ENCODE results near the gene KIF12.

Gene KIF12

GRCh38 chr9:114123031-114123977 is 24.2 kb upstream of the KIF12 start:
- no peak for DNase-seq

DNA sequence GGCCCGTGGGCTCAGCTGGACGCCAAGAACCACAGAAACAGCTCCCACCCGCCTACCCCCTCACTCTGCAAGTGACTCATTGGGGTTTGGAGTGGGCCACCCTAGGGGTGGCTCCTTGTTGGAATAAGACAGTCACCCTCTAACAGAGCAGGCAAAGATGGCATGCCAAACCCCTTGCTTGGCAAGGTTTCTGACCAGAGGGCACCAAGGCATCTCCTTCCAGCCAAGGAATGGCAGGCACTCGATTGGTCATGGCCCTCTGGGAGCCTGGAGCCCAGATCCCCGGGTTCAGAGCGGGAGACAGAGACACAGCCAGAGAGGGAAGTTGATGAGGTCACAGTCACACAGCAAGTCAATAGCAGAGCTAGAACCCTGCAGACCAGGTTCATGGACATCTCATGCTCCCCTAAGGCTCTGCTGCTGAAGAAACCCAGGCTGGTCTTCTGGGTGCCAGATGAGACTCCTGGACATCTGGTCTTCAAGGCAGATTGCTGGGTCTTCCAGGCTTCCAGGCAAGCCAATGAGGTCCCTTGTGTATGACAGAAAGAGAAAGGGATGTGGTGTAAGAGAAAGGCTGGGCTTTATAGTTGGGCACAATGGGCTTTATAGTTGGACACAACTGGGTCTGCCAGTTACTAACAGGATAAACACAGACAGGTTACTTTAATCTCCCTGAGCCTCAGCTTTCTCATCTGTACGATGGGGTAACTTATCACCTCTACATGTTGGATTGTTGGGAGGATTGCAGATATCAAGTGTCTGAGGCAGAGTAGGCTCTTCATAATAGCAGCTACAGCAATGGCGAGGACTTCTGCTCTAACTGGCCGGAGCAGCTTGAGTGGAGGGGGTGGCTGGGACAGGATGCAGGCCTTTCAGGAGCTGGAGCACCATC is 23.3 kb upstream of the KIF12 start:
- no peak for DNase-seq

DNA sequence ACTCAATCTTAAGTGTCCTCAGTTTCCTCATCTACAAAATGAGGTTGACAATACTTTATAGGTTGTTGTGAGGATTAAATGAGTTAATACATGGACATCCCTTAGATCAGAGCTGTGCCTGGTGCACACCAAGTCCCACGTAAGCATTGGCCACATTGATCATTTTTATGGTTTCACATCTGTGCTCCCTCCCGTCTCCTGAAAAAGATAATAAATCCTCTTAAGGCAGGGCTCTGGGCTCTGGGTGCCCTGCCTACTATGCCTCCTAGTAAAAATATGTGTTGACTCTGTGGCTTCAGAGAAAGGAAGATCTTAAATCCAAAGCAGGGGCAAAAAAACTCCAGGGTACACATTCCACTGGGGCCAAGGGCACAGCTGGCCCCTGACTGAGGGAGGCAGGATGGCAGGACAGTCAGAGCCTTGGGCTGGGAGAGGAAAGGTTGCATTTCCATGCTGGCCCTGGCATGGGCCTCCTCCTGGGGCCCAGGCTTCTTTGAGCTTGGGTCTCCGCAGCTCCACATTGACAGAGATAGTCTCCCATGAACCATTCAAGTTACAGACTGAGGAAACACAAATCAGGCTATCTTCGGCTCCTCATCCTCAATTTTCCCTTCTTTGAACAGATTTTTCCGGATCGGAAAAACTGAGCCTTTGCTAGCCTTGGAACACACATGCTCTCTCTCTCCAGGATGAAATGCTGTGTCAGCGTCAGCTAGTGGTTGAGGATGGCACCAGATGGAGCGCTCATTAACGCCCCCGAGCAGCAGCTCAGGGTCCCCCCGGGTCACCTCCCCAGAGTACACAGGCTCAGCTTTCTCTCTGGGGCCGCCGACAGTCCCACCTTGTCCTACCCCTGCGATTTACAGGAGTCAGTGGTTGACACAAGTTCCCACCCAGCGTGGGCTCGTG is 22.4 kb upstream of the KIF12 start:
- no peak for DNase-seq

GRCh38 chr9:114120192-114121014 is 21.3 kb upstream of the KIF12 start:
- DNase-seq: no peak

DNA sequence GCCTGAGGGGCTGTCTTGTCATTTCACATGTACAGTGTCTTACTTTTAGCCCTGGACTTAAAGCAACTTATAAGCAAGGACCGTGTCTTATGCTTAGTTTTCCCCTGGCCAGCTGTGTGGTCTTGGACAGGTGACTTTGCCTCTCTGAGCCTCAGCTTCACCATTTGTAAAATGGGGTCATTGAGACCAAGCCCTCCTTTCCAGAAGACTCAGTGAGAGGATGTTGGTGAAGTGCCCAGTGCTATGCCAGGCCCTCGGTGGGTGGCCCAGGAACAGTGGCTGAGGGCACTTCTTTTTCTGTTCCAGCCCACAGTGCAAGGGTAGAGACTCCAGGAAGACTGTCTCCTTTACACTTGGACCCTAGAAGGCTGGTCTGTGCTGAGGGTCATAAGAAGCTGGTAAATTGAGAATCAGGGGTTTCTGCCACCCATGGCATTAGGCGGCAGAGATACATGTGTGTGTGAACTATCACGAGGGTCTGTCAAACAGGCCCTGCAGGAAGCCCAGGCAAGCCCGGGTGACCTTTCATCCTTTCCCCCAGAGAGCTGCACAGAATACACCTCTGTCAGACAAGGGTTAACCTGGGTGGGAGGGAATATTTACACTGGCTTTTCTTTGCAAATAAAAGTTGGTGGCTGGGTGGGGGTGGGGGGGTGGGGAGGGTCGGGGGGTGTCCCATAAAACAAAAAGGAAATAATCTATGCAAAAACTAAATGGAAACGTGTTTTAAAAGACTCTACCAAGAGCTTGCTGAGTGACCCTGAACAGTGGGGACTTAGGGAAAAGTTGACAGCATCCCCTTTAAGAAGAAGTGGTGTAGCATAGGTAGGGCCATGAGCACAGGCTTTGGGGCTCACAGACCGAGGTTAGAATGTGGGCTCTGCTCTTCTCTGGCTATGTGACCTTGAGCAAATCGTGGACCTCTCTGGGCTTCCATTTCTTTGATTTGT is 20.4 kb upstream of the KIF12 start:
- DNase-seq: no peak

- no peak for DNase-seq
Measured at GRCh38 chr9:114117996-114118830, 19.1 kb upstream of the KIF12 start.

DNA sequence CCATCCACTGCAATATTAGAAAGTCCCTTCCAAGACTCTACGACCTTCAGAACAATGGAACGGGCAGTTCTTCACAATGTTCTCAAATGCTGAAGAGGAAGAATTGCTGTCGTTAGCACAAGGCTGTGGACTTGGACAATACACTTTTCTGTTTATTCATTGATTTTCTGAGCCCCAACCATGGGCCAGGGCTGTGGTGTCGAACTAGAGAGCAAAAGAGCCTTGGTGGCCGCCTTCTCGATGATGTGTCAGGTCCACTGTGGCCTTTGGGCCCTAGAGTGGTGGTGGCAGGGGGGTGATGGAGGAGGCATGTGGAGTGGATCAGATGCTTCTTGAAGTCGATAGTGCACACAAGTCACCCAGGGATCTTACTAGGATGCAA is 18.5 kb upstream of the KIF12 start:
- DNase-seq: no peak

GRCh38 chr9:114116126-114116747 is 17.1 kb upstream of the KIF12 start:
- DNase-seq: no peak

DNA sequence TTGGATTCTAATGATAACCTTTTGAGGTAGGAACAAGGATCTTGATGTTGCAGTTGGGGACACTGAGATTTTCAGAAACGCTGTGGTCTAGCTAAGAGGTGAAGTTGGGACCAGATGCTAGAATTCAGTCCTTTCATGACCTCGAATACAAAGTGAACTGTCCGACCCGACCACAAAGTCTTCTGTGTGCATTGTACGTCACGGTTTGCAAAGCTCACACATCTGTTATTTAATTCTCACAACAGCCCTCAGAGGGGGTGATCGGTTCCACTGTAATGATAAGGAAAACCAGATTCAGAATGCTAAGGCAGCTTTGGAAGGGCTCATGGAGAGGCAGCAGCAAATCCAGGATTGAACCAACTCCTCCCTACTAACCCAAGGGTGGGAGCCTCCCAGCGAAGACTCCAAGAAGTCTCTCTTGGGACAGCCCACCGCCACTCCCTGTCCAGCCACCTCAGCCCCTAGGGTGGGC is 16.6 kb upstream of the KIF12 start:
- DNase-seq: no peak

GRCh38 chr9:114114364-114114763 is 15.3 kb upstream of the KIF12 start:
- no peak for DNase-seq

- no peak for DNase-seq
Measured at GRCh38 chr9:114112778-114113584, 13.9 kb upstream of the KIF12 start.

DNA sequence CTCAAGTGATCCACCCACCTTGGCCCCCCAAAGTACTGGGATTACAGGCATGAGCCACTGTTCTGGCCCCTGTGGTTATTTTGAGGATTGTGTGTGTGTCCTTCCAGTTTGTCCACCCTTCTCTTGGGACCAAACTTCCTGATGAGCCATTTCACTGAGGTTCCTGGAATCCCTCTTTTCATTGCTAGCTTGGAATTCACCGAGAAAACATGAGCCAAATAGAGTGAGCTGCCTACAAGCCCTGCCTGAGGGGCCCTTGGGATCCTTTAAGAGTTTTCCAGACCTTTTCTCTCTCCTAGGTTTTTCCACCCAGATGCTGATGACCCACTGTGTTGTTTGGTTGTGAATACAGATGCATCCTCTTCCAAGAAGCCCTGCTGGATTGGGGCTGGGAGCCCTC is 13.2 kb upstream of the KIF12 start:
- DNase-seq: no peak

DNA sequence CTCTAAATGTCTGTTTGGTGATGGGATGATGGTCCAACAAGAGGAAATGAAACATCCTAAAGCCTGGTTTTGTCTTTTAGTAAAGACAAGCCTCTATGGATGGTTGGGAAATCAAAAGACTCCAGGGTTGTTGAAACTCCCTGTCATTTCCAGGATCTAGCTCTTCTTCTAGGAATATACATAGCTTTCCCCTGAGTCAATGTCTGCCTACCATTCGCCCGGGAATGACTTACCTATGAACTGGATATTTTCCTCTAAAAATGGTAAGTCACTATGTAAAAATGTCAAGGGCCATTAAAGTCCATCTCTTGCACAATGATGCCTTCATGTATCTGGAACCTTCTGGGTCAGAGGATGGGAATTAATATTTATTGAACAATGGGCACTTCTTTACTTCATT is 11.1 kb upstream of the KIF12 start:
- no peak for DNase-seq

DNA sequence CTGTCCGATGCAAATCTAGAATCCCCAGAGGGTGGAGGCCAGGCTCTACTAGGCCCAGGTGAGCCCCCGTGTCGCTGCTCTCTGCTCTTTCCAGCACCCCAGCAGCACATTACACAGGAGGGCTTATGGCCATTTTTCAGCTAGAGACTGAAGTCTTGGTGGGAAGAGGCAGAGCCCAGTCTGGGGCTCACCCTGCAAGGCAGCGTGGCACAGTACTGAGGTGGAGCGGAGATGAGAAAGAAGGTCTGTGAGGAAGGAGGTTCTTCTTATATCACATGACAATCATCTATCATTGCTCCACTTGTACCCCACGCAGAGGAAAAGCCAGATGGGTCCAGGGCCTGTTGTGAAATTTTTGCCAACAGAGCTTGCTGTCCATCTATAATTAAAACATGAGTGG is 10.0 kb upstream of the KIF12 start:
- DNase-seq: no peak

DNA sequence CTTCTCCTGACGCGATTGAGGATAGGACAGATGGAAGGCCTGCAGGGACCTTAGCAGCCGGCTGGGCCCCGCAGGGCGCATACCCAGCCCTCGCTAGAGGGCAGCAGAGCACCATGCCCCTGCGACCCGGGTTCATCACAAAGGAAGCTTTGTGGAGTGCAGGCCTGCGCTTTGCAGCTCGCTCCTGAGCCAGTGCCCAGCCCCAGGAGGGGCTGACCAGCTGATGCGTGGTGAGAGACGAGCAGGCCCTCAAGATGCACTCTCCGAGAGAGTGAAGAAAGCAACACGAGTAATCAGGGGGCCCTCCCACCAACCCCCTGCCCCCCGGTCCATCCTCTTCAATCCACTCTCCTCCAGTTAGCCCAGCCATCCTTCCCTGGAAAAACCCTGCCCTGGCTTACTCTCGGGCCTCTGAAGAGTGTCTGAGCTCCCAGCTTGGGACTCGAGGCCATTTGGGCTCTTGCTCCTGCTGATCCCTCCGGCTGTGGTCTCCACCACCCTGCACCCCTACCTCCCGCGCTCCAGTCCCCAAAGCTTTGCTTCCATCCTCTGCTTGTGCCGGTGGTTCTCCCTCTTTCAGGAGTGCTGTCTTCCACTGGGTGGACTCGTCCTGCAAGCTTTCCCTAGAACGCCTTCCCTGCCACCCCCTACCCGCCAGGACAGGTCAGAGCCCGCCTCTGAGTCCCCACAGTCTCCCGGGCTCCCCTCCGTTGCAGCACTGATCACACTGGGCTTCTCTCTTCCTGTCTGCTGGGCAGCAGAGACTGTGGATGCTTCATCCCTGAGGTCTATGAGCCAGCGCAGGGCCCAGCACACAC is 9.1 kb upstream of the KIF12 start:
- DNase-seq: peak; percentile 77

DNA sequence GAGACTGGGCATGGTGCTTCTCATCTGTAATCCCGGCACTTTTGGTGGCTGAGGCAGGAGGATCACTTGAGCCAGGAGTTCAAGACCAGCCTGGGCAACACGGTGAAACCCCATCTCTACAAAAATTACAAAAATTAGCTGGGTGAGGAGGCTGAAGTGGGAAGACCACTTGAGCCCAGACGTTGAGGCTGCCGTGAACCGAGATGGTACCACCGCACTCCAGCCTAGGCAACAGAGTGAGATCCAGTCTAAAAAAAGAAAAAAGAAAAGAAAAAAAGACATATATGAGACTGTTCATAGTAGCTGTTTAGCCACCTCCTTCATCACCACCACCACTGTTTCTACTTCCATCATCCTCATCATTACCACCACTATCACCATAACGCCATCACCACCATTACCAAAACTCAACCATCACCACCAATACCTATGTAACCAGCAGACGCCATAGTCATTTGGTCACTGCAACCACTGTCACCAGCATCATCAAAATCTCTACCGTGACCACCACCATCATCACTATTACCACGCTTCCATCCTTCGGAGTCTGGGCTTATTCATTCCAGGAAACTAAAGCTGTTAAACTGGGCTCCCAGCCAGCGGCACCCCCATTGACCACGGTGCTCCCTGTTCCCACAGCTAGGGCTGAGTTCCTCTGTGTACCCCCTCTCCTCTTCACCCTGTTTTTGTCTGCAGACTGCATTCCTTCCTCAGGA is 8.4 kb upstream of the KIF12 start:
- no peak for DNase-seq

- no peak for DNase-seq
Measured at GRCh38 chr9:114105236-114105635, 6.1 kb upstream of the KIF12 start.
